Cortex of kidney (tissue), 1 donor: Measurements from ENCODE around the gene KIAA0319L.
"Not testable (repeated sequence)": the region's sequence is repeated elsewhere in the genome, so short reads cannot be mapped to it uniquely, and the experiment has no call there.

Experiments
- DNase-seq: peaks from one replicate; lab custom pipeline; 2025; lab: John Stamatoyannopoulos, UW

The KIAA0319L gene

GRCh38 chr1:35580949-35581388, 23.8 kb upstream of the KIAA0319L start:
- no peak for DNase-seq

- no peak for DNase-seq
Observed at GRCh38 chr1:35577071-35577998, 20.1 kb upstream of the KIAA0319L start.

GRCh38 chr1:35576766-35577070, 19.5 kb upstream of the KIAA0319L start:
- DNase-seq, result not testable (repeated sequence)

- DNase-seq, result no peak
Observed at GRCh38 chr1:35576061-35576765, 19.0 kb upstream of the KIAA0319L start.

- DNase-seq, result no peak
Observed at GRCh38 chr1:35575416-35575958, 18.3 kb upstream of the KIAA0319L start.

- no peak for DNase-seq
Observed at GRCh38 chr1:35574655-35575415, 17.6 kb upstream of the KIAA0319L start.

GRCh38 chr1:35574125-35574654, 17.0 kb upstream of the KIAA0319L start:
- DNase-seq, result no peak

- no peak for DNase-seq
Observed at GRCh38 chr1:35573198-35574124, 16.3 kb upstream of the KIAA0319L start, which contains the start of gene TFAP2E. Gene TFAP2E (plus strand): TSS chr1:35573314. CDS start chr1:35573578, 264 bp downstream.

- no peak for DNase-seq
Observed at GRCh38 chr1:35572296-35572695, 15.1 kb upstream of the KIAA0319L start.

- DNase-seq, result no peak
Observed at GRCh38 chr1:35571263-35571662, 14.1 kb upstream of the KIAA0319L start.

- DNase-seq, result no peak
Observed at GRCh38 chr1:35570589-35571137, 13.5 kb upstream of the KIAA0319L start.

- DNase-seq, result no peak
Observed at GRCh38 chr1:35569936-35570335, 12.7 kb upstream of the KIAA0319L start.

GRCh38 chr1:35568975-35569395, 11.8 kb upstream of the KIAA0319L start:
- DNase-seq, result no peak

- DNase-seq, result no peak
Observed at GRCh38 chr1:35567947-35568558, 10.8 kb upstream of the KIAA0319L start.

- no peak for DNase-seq
Observed at GRCh38 chr1:35565742-35566133, 8.5 kb upstream of the KIAA0319L start.

GRCh38 chr1:35564884-35565741, 7.9 kb upstream of the KIAA0319L start:
- DNase-seq, result no peak

- no peak for DNase-seq
Observed at GRCh38 chr1:35564037-35564883, 7.1 kb upstream of the KIAA0319L start.

- DNase-seq, result no peak
Observed at GRCh38 chr1:35563166-35563565, 6.0 kb upstream of the KIAA0319L start.
